NCI-H2171 treated with DMSO at 0.1 percent for 48 hours (cell line): ENCODE results near the gene BSDC1.
A peak's percentile ranks its signal among the peaks of the same experiment; 100 is the strongest.
"Not testable (repeated sequence)": the region's sequence is repeated elsewhere in the genome, so short reads cannot be mapped to it uniquely, and the experiment has no call there.

Source experiments
- DNase-seq: peaks from one replicate; lab custom pipeline; 2025; lab: John Stamatoyannopoulos, UW

Gene BSDC1, protein sequence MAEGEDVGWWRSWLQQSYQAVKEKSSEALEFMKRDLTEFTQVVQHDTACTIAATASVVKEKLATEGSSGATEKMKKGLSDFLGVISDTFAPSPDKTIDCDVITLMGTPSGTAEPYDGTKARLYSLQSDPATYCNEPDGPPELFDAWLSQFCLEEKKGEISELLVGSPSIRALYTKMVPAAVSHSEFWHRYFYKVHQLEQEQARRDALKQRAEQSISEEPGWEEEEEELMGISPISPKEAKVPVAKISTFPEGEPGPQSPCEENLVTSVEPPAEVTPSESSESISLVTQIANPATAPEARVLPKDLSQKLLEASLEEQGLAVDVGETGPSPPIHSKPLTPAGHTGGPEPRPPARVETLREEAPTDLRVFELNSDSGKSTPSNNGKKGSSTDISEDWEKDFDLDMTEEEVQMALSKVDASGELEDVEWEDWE

DNA sequence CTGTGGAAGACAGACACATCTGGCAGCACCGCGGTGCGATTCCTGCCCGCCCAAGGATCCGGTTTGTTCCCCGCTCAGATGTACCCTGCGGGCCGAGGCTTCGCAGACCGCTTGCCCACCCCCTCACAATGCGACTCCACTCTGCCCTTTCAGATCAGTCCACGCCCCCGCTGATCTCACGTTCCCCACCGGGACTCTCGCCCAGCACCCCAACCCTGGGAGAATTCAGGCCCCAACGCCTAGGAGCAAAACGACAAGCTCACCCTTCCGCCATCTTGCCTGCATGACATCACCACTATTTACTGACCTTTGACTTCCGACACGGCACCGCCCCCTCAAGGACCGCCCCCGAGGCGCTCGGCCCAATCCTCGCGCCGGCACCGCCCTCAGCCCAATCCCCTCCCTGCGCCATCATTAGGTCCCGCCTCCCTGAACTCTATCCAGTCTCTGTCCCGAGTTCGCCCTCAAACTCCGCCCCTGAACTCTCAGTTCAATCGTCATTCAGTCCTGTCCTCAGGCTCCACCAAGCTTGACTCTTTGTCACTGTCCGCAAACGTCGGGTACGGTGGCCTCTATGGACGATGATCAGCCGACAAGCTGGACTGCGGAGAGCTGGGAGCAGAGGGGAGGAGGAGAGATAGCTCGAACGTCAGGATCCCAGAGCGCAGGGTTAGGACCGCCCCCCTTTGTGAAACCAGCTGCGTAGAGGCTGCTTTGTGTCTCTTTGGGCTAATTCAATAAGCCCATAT lies at the start of gene BSDC1:
Gene BSDC1, minus strand, starts transcription at position 301 of the 749 bp plus-strand sequence. Its CDS starts 27 bp downstream, at position 274.
- peak; percentile 99 for DNase-seq

DNA sequence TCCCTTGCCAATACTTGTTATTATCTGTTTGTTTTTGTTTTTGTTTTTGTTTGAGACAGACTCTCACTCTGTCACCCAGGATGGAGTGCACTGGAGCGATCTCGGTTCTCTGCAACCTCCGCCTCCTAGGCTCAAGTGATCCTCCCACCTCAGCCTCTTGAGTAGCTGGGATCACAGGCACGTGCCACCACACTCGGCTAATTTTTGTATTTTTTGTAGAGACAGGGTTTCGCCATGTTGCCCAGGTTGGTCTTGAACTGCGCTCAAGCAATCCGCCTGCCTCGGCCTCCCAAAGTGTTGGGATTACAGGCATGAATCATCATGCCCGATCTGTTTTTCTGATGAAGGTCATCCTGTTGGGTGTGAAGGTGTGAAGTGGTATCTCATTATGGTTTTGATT lies 47.2 kb upstream of the BSDC1 start:
- not testable (repeated sequence) for DNase-seq

DNA sequence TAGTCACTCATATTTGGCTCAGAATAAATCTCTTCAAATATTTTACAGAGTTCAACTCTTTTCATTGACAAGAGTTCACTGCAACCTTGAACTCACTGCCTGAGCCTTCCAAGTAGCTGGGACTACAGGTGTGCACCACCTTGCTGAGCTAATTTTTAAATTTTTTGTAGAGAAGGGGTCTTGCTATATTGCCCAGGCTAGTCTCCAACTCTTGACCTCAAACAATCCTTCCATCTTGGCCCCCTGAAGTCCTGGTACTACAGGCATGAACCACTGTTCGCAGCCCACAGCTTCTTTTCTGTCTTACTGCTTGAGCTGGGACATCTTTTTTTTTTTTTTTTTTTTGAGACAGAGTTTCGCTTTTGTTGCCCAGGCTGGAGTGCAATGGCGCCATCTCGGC lies 44.5 kb upstream of the BSDC1 start:
- DNase-seq: not testable (repeated sequence)

DNA sequence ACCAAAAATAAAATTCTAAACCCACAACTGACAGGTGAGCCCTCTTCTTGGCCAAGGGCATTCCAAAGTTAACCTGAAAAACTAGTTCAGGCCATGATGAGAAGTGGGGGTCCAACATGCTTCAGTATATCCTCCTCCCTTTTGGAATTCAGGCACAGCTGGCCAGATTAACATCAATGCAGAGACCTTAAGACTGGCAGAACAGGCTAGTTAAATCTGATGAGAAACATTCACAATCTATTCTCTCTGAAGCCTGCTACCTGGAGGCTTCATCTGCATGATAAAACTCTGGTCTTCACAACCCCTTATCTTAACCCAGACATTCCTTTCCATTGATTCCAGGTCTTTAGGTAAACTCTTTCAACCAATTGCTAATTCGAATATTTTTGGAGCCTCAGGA lies 43.9 kb upstream of the BSDC1 start:
- no peak for DNase-seq

DNA sequence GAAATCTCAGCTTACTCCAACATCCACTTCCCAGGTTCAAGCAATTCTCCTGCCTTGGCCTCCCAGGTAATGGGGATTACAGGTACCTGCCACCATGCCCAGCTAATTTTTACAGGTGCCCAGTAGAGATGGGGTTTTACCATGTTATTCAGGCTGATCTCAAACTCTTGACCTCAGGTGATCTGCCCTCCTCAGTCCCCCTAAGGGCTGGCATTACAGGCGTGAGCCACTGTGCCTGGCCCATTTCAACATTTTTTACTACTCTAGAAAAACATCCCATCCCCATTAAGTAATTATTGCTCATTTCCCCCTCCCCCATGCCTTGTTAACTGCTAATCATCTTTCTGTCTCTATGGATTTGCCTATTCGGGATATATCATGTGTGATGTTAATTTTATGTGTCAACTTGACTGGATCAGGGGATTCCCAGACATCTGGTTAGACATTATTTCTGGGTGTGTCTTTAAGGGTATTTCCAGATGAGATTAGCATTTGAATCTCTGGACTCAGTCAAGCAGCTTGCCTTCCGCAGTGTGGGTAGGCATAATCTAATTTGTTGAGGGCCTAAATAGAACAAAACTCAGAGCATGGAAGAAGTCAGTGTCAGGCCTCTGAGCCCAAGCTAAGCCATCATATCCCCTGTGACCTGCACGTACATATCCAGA lies 37.6 kb upstream of the BSDC1 start:
- DNase-seq: no peak

DNA sequence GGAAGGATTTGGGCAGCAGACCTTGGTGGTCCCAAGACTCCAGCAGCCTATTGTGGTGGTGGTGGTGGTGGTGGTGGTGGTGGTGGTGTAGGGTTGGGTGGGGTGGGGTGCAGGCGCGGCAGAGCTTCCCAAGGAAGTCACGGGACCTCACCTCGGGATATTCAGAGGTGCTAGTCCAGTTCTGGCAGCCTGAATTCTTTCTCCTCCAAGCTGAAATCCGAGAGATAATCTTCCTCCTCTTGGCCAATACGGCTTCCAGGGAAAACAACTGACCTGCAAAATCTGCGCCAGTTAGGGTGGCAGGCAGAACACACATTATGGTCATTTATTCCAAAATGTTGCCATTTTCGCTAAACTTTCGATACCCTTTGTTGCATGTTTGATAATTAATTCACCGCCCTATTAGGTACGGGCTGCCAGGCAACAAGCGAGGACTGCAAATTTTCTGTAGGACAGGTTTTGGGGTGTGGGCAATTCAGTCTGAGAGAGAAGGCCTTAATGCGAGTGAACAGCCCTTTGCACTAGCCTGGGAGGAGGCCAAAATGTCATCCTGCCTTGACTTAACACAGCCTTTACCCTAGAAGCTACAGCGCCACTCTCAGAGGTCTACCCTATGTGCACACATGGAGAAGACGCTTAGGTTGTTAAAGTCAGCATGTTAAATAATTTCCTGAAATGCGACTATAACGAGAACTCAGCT lies 33.2 kb upstream of the BSDC1 start:
- DNase-seq: no peak

DNA sequence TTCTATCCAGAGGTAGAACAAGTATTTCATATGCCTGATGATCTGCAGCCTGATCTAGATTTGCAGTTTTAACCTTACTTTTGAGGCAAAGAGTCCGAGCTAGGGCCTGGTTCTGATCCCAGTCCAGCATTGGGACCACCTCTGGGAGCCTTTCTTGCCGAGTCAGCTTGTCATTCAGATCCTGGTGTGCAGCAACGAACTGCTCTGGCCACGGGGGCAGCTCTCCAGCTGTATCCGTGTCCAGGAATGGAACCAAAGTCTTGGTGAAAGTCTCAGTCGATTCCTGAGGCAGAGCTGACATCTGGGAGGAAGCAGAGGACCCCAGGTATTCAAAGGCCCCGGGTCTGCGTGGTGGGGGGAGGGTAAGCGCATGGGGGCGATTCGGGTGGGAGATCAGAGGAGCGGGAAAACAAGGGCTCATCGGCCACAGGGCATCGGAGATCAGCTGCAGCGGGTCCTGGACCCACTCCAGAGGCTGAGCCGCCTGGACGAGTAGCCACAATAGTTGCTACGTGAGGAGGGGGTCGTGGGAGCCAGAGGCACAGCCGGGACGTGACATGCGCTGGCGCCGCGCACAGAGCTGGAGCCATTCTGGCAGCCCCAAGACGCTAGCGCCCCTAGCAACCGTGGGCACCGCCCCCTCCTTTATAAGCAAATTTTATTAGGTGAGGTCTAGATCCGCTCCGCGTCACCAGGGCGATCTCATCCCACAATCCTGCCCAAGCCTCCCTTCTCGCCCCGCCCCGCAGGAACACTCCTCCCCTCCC lies 32.4 kb upstream of the BSDC1 start:
- DNase-seq: peak; percentile 27

DNA sequence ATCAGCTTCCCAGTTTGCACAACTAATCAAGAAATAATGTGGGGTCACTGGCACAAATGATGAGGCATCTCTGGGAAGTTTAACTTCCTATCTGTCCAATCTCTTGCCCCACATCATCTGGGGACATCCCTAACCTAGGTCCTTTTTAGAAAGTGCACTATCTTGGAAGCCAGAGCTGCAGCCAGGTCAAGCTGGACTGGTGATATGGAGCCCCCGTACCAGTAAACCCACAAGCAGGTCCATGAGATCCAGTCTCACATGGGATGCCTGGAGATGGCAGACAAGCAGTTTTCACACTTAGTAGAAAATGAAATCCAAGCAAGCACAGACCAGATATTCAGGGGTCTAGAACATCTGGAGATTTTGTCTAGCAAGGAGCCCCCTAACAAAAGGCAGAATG lies 27.5 kb upstream of the BSDC1 start:
- no peak for DNase-seq

DNA sequence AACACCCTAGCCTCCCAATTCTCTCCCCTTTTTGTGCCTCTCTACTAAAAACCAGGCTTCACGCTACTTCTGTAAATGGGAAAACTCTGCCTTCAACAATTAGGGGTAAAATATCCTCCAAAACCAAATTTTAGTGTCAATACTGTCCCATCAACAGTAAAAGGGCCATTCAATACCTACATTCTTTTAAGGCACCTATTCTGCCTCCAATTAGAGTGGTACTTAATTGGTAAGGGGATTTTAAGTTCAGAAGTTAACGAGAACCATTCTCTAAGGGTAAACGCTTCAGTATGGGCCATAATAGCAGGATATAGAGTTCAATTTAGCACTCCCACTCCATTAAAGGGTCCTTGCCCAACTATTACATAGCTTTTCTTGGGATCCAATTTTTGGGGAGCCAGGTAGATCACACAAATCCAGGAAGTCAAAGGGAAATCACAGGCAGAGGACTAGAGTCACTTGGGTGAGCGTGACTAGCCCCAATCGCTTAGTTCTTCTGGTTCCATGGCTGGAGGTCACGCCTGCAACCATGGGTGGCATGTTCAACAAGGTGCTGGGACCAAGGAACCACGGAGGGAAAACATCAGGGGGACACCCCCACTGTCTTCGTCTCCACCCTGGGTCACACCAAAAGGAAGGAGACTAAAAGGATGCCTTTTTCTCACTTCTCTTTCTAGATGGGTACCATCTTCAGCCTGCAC lies 20.1 kb upstream of the BSDC1 start:
- no peak for DNase-seq

DNA sequence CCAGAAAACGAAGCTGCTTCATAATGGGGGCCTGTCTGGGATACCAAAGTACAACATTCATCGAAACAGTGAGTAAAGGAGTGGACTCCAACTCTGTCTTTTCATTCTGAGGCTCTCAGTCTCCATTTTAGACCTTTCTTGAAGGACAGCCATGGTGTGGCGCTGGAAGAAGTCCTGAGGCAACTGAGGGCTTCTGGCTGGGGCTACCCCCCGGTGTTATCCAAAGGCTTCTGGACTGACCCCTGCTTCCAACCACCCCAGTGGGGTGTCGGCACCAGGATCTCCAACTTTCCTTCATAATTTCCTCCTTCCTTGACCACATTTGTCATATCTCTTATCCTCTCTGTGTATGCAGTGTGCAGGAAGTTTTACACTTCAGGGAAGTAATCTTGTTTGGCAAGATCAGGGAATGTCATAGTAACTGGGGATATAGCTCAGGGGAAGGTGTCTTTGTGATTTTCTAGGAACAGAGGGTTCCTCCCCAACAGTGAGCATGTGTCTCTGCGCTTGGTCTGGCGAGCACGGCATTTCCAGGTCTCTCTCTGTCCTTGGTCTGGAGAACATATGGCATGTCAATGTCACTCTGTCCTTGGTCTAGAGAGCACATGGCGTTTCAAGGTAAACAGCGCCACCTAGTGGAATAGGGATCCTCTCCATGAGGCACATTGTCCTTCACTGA lies 19.4 kb upstream of the BSDC1 start:
- DNase-seq: peak; percentile 75

DNA sequence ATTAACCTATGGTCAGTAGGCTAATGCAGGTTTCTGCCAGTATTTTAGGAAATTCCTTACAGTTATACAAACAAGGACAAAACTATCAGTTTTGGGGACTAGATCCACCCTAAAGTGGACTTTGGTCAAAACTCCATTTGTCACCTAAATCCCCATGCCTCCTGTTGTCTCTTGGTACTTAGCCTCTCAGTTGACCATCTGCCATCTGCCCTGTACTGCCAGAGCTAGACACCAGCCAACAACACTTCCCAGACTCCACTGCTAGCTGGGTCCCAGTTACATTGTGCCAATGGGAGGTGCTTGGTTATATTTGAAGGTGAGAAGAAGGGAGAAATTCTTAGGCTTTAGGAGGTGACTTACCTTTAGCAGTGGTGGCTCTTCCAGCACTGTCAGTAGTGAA lies 17.0 kb upstream of the BSDC1 start:
- DNase-seq: no peak

DNA sequence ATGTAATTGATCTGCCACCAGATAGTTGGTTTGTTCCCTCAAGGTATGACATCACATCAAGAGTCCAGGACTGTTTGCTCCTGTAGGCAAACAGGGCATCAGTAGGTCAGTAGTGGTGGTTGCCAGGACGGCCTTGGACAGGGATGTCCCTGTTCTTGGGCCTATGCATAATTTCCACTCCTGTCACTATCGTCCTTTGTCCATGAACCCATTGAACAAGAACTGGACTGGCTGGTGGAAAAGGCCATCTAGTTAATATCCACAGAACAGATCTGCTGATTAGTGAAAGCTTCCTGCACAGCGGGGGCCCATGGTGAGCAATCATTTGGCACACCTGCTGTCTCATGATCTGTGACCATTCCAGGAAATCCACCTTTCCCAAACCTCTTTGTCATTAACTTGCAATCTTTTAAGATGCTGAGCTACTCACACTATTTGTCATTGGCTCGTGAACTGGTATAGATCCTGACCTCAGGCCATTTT lies 12.4 kb upstream of the BSDC1 start:
- DNase-seq: no peak

DNA sequence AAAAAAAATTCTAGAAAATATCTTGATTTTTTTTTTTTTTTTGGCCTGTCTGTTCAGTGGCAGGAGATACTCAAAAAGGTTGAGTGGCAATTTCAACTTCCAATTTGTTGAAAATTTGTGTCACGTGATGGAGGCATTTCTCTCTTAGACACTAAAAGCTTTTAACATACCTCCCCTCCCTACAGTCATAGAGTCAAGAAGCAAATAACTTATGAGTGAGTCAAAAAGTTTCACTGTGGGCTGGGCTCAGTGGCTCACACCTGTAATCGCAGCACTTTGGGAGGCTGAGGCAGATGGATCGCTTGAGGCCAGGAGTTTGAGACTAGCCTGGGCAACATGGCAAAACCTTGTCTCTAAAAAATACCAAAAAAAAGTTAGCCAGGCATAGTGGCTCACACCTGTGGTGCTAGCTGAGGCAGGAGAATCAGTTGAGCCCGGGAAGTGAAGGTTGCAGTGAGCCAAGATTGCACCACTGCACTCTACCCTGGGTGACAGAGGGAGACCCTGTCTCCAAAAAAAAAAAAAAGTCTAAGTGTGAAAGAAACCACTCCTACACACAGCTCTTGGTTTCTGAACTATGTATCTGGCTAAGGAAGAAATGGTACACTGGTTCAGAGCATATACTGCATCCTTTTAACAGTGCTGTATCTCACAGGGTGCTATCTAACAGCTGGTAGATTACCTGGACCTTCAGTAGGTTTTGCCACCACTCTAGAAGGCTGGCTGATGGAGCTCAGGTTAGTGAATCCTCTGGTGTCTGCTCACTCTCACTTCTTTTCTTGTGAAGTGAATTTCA lies 11.6 kb upstream of the BSDC1 start:
- no peak for DNase-seq

DNA sequence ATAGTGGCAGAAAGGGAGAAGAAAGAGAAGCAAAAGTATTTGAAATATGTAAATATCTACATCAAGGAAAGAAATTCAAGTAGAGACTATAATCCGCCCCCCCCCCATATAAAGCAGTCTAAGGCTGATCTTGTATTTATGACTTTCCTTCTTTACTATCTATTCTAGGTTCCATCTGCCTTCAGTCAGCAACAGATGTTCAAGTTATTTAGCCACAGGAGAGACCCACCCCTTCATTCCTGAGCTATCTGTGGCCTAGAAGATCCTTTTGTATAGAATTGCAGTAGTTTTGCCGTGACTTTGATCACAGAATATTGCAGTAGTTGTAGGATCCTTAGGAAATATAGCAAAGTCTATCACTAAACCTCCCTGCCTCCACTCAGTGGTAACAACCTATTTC lies 10.7 kb upstream of the BSDC1 start:
- DNase-seq: peak; percentile 18

DNA sequence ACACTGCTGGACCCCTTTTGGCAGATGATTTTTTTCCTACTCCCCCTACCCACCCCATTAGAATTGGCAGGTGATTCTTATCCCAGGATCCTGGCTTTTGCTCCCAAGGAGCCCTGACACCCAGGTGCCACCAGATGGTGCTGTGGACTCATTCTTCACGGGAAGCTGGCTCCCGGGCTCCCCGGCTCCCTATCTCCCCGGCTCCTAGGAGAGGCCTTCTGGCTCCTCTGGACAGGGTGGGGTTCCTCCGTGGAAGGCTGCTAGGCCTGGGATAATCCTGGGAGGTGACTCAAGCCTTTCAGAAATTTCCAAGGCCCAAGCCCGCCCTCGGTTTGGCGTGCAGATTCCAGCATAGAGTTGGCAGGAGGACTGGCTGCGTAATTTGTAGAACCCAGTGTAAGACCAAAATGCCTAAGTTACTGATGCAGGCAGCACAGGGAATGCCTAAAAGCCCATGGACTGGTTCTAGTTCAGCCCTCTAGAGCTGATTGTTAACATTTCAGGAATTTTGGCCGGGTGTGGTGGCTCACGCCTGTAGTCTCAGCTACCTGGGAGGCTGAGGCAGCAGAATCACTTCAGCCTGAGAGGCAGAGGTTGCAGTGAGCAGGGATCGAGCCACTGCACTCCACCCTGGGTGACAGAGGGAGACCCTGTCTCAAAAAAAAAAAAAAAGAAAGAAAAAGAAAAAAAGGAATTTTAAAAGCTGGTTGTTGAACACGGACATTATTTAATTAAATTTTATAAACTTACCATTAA lies 6.8 kb upstream of the BSDC1 start:
- peak; percentile 67 for DNase-seq

DNA sequence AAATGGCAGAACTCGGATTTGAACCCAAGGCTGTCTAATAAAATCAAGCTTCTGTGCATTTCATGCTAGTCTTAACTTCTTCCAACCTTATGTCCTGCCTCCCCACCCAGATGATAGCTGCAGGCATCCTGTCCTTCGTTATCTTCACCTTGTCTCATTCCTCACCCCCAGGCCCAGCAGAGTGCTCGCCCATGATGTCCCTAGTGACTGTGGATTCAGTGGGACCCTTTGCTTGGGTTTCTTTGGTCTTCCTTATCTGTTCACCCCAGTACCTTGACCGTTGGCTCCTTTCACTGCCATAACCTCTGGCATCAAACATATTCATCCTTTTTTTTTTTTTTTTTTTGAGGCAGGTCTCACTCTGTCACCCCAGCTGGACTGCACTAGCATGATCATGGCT lies 5.6 kb upstream of the BSDC1 start:
- no peak for DNase-seq

DNA sequence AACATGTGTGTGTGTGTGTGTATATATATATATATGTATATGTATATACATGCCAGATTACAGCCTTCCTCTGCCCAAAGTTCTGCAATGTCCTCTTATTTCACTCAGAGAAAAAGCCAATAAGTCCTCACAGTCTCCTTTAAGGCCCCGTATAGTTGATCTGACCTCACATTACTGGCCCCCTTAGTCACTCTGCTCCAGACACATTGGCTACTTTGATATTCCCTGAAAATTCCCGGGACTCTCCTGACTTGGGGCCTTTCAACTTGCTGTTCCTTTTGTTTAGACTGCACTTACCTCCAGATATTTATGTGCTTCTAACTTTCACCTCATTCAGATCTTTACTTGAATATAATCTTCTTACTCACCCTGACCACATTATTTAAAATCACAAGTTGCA lies 4.2 kb upstream of the BSDC1 start:
- no peak for DNase-seq

DNA sequence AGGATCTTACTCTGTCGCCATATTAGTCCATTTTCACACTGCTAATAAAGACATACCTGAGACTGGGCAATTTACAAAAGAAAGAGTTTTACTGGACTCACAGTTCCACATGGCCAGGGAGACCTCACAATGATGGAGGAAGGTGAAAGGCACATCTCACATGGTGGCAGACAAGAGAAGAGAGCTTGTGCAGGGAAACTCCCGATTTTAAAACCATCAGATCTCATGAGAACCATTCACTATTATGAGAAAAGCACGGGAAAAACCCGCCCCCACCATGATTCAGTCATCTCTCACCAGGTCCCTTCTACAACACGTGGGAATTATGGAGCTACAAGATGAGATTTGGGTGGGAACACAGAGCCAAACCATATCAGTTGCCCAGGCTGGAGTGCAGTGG lies 2.3 kb upstream of the BSDC1 start:
- not testable (repeated sequence) for DNase-seq
